HL-60 (cell line): ENCODE measurements around the gene ASB3.

Experiments used
- DNase-seq, 2 experiments: peaks; one replicate each; pipeline ENCODE4 v3.0.0-alpha.2; 2010 to 2020; ENCODE audit warnings: low read depth in 1 of 2, low spot score in 1 of 2
- H3K27ac ChIP-seq: fragments of 250-450 bp; sonication (Bioruptor Pico); replicated peaks from 2 replicates; pipeline ENCODE4 v1.5.1; 2020; ENCODE audit warnings: mild to moderate bottlenecking, moderate library complexity
- H3K27me3 ChIP-seq: fragments of 250-450 bp; sonication (Bioruptor Pico); 2 replicates; pipeline ENCODE4 v1.5.1; 2021; ENCODE audit warnings: mild to moderate bottlenecking, moderate library complexity; ENCODE audit not compliant: insufficient read depth, poor library complexity, severe bottlenecking
- H3K4me3 ChIP-seq: replicated peaks from 2 replicates; pipeline ENCODE4 v1.5.1; 2011; ENCODE audit warnings: mild to moderate bottlenecking, control low read depth, low read length; ENCODE audit not compliant: insufficient read depth
- GABPA ChIP-seq: IDR thresholded peaks from 2 replicates; pipeline ENCODE4 v1.6.1; 2012; ENCODE audit warnings: low read depth
- POLR2AphosphoS5 ChIP-seq: IDR thresholded peaks from 2 replicates; pipeline ENCODE4 v1.6.1; 2012; ENCODE audit warnings: low read depth
- SPI1 ChIP-seq: IDR thresholded peaks from 2 replicates; pipeline ENCODE4 v1.6.1; 2012; ENCODE audit warnings: low read depth, mild to moderate bottlenecking, borderline replicate concordance
- TF ChIP-seq, protein P1 (sequence below): IDR thresholded peaks from 2 replicates; pipeline ENCODE4 v1.6.1; 2012; ENCODE audit warnings: low read depth; ENCODE audit not compliant: insufficient replicate concordance
- TF ChIP-seq, protein P2 (sequence below): IDR thresholded peaks from one replicate; pipeline ENCODE4 v1.5.1; 2011; ENCODE audit warnings: low read length, control low read depth, inconsistent platforms; ENCODE audit not compliant: insufficient read depth

ASB3 gene

DNA sequence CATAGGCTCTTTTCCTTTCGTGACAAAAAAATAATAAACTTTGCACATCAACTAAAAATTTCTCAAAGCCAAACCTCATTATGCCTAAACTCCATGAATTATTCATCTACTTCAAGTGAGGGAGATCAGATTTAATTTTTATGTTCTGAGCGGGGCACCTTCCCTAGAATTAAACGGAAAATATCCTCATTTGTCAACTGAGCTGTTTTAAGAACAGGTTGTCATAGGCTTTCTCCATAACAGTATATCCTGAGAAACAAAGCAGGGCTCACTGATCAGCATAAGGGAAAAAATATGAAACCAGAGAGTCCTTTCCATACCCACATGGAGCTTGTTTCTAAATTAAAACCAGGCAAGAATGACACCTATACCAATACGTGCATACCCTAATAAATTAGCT lies 150.6 kb downstream of the ASB3 start:
- DNase-seq, result no peak
- Histone ChIP-seq H3K27ac (no peak overlapping the region), H3K27me3 (no peaks in the 10 kb centered on the region), H3K4me3 (no peak overlapping the region)
- TF ChIP-seq, protein P1, sequence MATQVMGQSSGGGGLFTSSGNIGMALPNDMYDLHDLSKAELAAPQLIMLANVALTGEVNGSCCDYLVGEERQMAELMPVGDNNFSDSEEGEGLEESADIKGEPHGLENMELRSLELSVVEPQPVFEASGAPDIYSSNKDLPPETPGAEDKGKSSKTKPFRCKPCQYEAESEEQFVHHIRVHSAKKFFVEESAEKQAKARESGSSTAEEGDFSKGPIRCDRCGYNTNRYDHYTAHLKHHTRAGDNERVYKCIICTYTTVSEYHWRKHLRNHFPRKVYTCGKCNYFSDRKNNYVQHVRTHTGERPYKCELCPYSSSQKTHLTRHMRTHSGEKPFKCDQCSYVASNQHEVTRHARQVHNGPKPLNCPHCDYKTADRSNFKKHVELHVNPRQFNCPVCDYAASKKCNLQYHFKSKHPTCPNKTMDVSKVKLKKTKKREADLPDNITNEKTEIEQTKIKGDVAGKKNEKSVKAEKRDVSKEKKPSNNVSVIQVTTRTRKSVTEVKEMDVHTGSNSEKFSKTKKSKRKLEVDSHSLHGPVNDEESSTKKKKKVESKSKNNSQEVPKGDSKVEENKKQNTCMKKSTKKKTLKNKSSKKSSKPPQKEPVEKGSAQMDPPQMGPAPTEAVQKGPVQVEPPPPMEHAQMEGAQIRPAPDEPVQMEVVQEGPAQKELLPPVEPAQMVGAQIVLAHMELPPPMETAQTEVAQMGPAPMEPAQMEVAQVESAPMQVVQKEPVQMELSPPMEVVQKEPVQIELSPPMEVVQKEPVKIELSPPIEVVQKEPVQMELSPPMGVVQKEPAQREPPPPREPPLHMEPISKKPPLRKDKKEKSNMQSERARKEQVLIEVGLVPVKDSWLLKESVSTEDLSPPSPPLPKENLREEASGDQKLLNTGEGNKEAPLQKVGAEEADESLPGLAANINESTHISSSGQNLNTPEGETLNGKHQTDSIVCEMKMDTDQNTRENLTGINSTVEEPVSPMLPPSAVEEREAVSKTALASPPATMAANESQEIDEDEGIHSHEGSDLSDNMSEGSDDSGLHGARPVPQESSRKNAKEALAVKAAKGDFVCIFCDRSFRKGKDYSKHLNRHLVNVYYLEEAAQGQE, result no peak
- TF ChIP-seq, protein P2, sequence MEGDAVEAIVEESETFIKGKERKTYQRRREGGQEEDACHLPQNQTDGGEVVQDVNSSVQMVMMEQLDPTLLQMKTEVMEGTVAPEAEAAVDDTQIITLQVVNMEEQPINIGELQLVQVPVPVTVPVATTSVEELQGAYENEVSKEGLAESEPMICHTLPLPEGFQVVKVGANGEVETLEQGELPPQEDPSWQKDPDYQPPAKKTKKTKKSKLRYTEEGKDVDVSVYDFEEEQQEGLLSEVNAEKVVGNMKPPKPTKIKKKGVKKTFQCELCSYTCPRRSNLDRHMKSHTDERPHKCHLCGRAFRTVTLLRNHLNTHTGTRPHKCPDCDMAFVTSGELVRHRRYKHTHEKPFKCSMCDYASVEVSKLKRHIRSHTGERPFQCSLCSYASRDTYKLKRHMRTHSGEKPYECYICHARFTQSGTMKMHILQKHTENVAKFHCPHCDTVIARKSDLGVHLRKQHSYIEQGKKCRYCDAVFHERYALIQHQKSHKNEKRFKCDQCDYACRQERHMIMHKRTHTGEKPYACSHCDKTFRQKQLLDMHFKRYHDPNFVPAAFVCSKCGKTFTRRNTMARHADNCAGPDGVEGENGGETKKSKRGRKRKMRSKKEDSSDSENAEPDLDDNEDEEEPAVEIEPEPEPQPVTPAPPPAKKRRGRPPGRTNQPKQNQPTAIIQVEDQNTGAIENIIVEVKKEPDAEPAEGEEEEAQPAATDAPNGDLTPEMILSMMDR, result no peak

DNA sequence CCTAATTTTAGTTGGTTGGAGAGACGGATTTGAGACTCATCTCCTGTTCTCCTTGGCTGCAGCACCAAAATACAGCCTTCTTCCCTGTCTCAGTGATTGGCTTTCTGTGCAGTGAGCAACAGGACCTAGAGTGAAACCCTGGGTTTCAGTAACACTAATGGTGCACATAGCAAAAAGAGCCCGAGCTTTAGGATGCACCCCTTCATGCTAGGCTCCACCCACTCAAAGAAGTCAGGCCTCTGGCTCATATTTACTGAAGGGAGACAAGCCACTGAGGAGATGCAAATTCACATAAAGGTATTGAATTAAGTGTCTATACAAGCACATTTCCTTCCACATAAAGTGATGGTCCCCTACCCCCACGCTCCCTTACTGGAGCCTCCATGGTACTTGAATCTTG lies 151.1 kb downstream of the ASB3 start:
- DNase-seq, result no peak
- no peak overlapping the region for H3K27ac ChIP-seq
- H3K27me3 ChIP-seq, result no peaks in the 10 kb centered on the region
- no peak overlapping the region for H3K4me3 ChIP-seq
- TF ChIP-seq GABPA (no peak), POLR2AphosphoS5 (no peak), SPI1 (no peak)
- TF ChIP-seq, protein P2, result no peak
- TF ChIP-seq, protein P1, result no peak

DNA sequence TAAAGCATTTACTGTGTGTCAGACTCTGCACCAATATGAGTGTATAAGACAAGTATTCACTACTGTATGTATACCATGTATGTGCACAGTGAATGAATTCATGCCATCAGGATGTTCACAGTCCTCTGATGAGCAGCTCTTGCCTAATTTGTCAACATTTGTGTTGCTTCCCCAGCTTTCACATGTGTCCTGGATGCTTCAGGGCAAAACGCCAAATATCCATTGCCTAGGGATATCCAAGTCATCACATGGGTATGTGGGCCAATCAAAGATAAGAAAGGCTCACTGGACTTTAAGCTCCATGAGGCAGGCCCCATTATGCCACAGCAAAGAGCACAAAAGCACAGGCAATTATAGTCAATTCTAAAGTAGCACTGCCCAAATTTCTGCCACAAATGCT lies 153.3 kb downstream of the ASB3 start:
- H3K27me3 ChIP-seq, result no peaks in the 10 kb centered on the region
- H3K27ac ChIP-seq, result no peak overlapping the region
- no peak overlapping the region for H3K4me3 ChIP-seq
- DNase-seq, result no peak
- TF ChIP-seq, protein P1, result no peak
- TF ChIP-seq GABPA, result no peak
- no peak for TF ChIP-seq SPI1
- TF ChIP-seq, protein P2, result no peak
- TF ChIP-seq POLR2AphosphoS5, result no peak
